Glutamatergic neuron (in vitro differentiated cells): ENCODE data around the gene MRPS27. TPM values are rescaled to one million over a fixed set of nuclear protein-coding genes. Genes with fewer than 3 reads are reported as not detected.
A peak's percentile ranks its signal among the peaks of the same experiment; 100 is the strongest.

ENCODE experiments used
- DNase-seq: peaks from one replicate; pipeline ENCODE4 v3.0.0; 2022
- H3K27ac Mint-ChIP-seq: one replicate; pipeline ENCODE4 v1.8.0; 2020; ENCODE audit warnings: mild to moderate bottlenecking, mixed read lengths, inconsistent platforms; ENCODE audit not compliant: unreplicated experiment
- H3K27me3 Mint-ChIP-seq: one replicate; pipeline ENCODE4 v1.8.0; 2020; ENCODE audit warnings: mild to moderate bottlenecking, moderate library complexity, mixed read lengths, inconsistent platforms; ENCODE audit not compliant: unreplicated experiment
- H3K36me3 Mint-ChIP-seq: one replicate; pipeline ENCODE4 v1.8.0; 2020; ENCODE audit warnings: mild to moderate bottlenecking, mixed read lengths, inconsistent platforms; ENCODE audit not compliant: unreplicated experiment
- H3K4me1 Mint-ChIP-seq: one replicate; pipeline ENCODE4 v1.8.0; 2020; ENCODE audit warnings: mild to moderate bottlenecking, low read depth, mixed read lengths, inconsistent platforms; ENCODE audit not compliant: unreplicated experiment
- H3K4me3 Mint-ChIP-seq: one replicate; pipeline ENCODE4 v1.8.0; 2020; ENCODE audit warnings: mild to moderate bottlenecking, mixed read lengths, inconsistent platforms; ENCODE audit not compliant: unreplicated experiment
- H3K9me3 Mint-ChIP-seq: one replicate; pipeline ENCODE4 v1.8.0; 2020; ENCODE audit warnings: mild to moderate bottlenecking, moderate library complexity, mixed read lengths, inconsistent platforms; ENCODE audit not compliant: unreplicated experiment
- CTCF ChIP-seq: fragments of 200-600 bp; sonication (generic); IDR thresholded peaks from one replicate; pipeline ENCODE4 v1.5.0; 2021; ENCODE audit not compliant: partially characterized antibody, unreplicated experiment
- total RNA-seq: library from RNA; stranded (reverse); fragmentation: NEBNext Ultra II Directional; extraction: Animal tissue kit (Norgen Biotek cat#: 25700); gene quantifications from one replicate; pipeline ENCODE4 v1.2.1, GENCODE V29; 2021; ENCODE audit not compliant: unreplicated experiment

The MRPS27 gene
- total RNA-seq, 1 donor from 2014 or later: 30.1 TPM

- Mint-ChIP-seq H3K27me3 (peaks cover 3% of the 10 kb centered on the region), H3K36me3 (peaks cover 9% of the 10 kb centered on the region), H3K4me3 (no peak overlapping the region), H3K9me3 (peaks cover 13% of the 10 kb centered on the region), H3K4me1 (peaks cover 8% of the 10 kb centered on the region), H3K27ac (no peak overlapping the region)
- TF ChIP-seq CTCF: no peak
- DNase-seq: no peak
These were observed 103.3 kb downstream of the MRPS27 start for GRCh38 chr5:72216756-72217155.

- peaks cover 20% of the 10 kb centered on the region for H3K4me1 Mint-ChIP-seq
- H3K27ac Mint-ChIP-seq: no peak overlapping the region
- H3K36me3 Mint-ChIP-seq: peaks cover 9% of the 10 kb centered on the region
- TF ChIP-seq CTCF: no peak
- H3K9me3 Mint-ChIP-seq: peaks cover 32% of the 10 kb centered on the region
- no peak overlapping the region for H3K4me3 Mint-ChIP-seq
- H3K27me3 Mint-ChIP-seq: peaks cover 19% of the 10 kb centered on the region
- no peak for DNase-seq
These were observed 105.9 kb downstream of the MRPS27 start for GRCh38 chr5:72214168-72214567.

- Mint-ChIP-seq H3K4me1 (peaks cover 27% of the 10 kb centered on the region), H3K27me3 (peaks cover 19% of the 10 kb centered on the region), H3K36me3 (peaks cover 9% of the 10 kb centered on the region), H3K27ac (peak overlapping the region; percentile 78), H3K4me3 (no peak overlapping the region), H3K9me3 (peaks cover 37% of the 10 kb centered on the region)
- no peak for DNase-seq
- no peak for TF ChIP-seq CTCF
These were observed 106.6 kb downstream of the MRPS27 start for GRCh38 chr5:72213482-72213881.

GRCh38 chr5:72212171-72212570, 107.9 kb downstream of the MRPS27 start:
- Mint-ChIP-seq H3K36me3 (peaks cover 4% of the 10 kb centered on the region), H3K4me3 (no peak overlapping the region), H3K9me3 (peaks cover 45% of the 10 kb centered on the region), H3K4me1 (peaks cover 31% of the 10 kb centered on the region), H3K27ac (peak overlapping the region; percentile 45), H3K27me3 (peaks cover 19% of the 10 kb centered on the region)
- no peak for TF ChIP-seq CTCF
- DNase-seq: no peak

GRCh38 chr5:72210888-72211678, 109.0 kb downstream of the MRPS27 start:
- TF ChIP-seq CTCF: no peak
- Mint-ChIP-seq H3K4me3 (no peak overlapping the region), H3K4me1 (peaks cover 33% of the 10 kb centered on the region), H3K9me3 (peaks cover 47% of the 10 kb centered on the region), H3K27me3 (peaks cover 26% of the 10 kb centered on the region), H3K27ac (peak overlapping the region; percentile 78), H3K36me3 (peaks cover 4% of the 10 kb centered on the region)
- DNase-seq: no peak
